Measurements from ENCODE around the gene RTEL1. TPM values are rescaled to one million over a fixed set of nuclear protein-coding genes. Genes with fewer than 3 reads are reported as not detected.
A peak's percentile ranks its signal among the peaks of the same experiment; 100 is the strongest.

The RTEL1 gene
- polyA plus RNA-seq, 1 of the 3 experiments (the other 2 are of a cell fraction) = 9.9 TPM

DNA sequence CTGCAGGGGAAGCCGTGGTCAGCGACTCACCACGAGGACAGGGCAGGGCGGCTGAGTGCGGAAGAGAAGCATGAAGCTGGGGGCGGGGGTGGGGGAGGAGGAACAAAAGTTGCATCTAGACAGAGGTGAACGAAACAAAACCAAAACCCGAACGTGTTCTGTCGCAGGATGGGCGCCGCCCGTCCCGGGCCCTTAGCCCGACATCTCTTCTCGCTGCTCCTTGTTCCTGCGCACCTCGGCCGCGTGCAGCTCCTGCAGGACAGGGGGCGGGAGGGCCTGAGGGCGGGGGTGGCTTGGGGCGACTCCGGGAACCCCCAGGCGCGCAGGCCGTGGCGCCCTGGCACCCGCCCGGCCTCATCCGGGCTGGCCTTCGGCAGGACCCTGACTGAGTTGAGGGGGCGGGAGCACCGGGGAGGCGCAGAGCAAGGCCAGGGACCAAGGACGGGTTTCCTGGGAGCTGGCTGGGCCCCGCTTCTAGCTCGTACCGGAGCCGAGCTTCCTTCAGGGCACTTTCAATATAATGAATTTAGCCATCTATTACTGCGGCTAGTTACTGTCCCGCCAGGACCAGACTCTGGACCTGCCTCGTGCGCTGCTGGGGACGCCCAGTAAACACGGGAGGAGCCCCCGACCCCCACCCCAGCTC is 16.8 kb upstream of the RTEL1 start:
- peaks cover 0 to 13% of the 10 kb centered on the region in 2 experiments; a peak in 1 of 4 replicates for H3K4me1 ChIP-seq (ENCODE audit: control insufficient read depth in 1 of 2, insufficient read depth in 2 of 2, low read depth in 1 of 2, low read length in 1 of 2)
- no peak overlapping the region for H3K9ac ChIP-seq
- H3K9me2 ChIP-seq = no peaks in the 10 kb centered on the region
- H2AFZ ChIP-seq (ENCODE audit: low read depth) = no peak overlapping the region
- ChIA-PET CTCF (interaction anchor here (0.7 to 1.3 kb wide), 6 partner anchors 12 to 333 kb away, joined by 3 to 5 read pairs (median 5); partner anchors contain the start of genes GMEB2 and STMN3), POLR2A (interaction anchor here (0.9 to 2.3 kb wide), 3 partner anchors 11 to 14 kb away, joined by 4 to 12 read pairs (median 4); partner anchors contain the start of genes GMEB2 and STMN3)
- no peak overlapping the region; a peak in 1 of 4 replicates for H3K27ac ChIP-seq (ENCODE audit: low read depth in 2 of 2, low read length in 1 of 2)
- TF ChIP-seq JUND (IDR thresholded peaks at IDR 0.05) = no peak
- TF ChIP-seq RFX5 (IDR thresholded peaks at IDR 0.05; ENCODE audit: low read length) = no peak
- TF ChIP-seq FOSL2 (IDR thresholded peaks at IDR 0.05; ENCODE audit: borderline replicate concordance, low read depth) = no peak
- TF ChIP-seq, protein P1, sequence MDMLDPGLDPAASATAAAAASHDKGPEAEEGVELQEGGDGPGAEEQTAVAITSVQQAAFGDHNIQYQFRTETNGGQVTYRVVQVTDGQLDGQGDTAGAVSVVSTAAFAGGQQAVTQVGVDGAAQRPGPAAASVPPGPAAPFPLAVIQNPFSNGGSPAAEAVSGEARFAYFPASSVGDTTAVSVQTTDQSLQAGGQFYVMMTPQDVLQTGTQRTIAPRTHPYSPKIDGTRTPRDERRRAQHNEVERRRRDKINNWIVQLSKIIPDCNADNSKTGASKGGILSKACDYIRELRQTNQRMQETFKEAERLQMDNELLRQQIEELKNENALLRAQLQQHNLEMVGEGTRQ (IDR thresholded peaks at IDR 0.05; ENCODE audit: borderline replicate concordance, low read depth, low read length) = no peak
- TF ChIP-seq RXRA (IDR thresholded peaks at IDR 0.05; ENCODE audit: borderline replicate concordance, low read depth) = no peak
- no peak for TF ChIP-seq TCF12 (IDR thresholded peaks at IDR 0.05)
- TF ChIP-seq, protein P2, sequence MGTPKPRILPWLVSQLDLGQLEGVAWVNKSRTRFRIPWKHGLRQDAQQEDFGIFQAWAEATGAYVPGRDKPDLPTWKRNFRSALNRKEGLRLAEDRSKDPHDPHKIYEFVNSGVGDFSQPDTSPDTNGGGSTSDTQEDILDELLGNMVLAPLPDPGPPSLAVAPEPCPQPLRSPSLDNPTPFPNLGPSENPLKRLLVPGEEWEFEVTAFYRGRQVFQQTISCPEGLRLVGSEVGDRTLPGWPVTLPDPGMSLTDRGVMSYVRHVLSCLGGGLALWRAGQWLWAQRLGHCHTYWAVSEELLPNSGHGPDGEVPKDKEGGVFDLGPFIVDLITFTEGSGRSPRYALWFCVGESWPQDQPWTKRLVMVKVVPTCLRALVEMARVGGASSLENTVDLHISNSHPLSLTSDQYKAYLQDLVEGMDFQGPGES (IDR thresholded peaks at IDR 0.05; ENCODE audit: low read depth, low read length) = no peak
- H3K36me3 ChIP-seq (replicated peaks in 1 of 2; ENCODE audit: control insufficient read depth in 1 of 2, insufficient read depth in 2 of 2, low read length in 1 of 2) = no peaks in the 10 kb centered on the region
- whole genome bisulfite sequencing (ENCODE audit: low lambda C conversion rate) = 87% methylated on average over 25 of the region's 47 CpGs
- H3K27me3 ChIP-seq (ENCODE audit: insufficient read depth) = no peaks in the 10 kb centered on the region
- H3K79me2 ChIP-seq (ENCODE audit: insufficient read depth) = no peaks in the 10 kb centered on the region
- H3K4me2 ChIP-seq = peak overlapping the region; percentile 60; the same call in 1 of the 2 replicates
- peaks cover 8% of the 10 kb centered on the region; the same call in 1 of the 2 replicates for H4K20me1 ChIP-seq (ENCODE audit: insufficient read depth)
- H3K9me3 ChIP-seq = no peaks in the 10 kb centered on the region
- DNase-seq = no peak
- no peaks in the 10 kb centered on the region for H3F3A ChIP-seq (replicated peaks; ENCODE audit: insufficient read depth)
- H3K4me3 ChIP-seq (ENCODE audit: low read depth in 2 of 2, low read length in 1 of 2) = no peak overlapping the region

DNA sequence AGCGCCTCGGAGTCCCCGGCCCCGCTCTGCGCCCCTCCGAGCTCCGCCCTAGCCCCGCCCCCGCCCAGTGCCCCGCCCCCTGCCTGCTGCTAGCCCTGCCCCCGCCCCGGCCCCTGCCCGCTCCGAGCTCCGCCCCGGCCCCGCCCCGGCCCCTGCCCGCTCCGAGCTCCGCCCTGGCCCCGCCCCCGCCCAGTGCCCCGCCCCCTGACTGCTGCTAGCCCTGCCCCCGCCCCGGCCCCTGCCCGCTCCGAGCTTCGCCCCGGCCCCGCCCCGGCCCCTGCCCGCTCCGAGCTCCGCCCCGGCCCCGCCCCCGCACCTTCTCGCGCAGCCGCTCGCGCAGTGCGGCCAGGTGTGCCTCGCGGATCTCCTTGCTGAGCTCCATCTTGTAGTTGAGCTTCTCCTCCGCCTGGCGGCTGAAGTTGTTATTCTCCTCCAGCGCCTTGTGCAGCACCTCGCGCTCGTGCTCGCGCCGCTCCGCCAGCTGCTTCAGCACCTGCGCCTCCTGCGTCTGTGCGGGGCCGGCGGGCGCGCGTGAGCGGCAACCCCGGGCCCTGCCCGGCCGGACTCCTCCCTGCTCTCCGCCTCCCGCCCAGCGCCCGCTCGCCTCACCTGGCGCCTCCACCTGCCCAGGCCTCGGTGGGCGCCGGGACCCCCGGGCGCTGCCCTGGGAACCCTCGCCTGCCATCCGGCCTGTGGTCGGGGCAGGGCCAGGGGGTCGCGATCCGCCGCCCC is 16.2 kb upstream of the RTEL1 start:
- 29% methylated on average over 7 of the region's 86 CpGs for WGBS (ENCODE audit: low lambda C conversion rate)
- Histone ChIP-seq H3K4me1 (ENCODE audit: control insufficient read depth in 1 of 2, insufficient read depth in 2 of 2, low read depth in 1 of 2, low read length in 1 of 2) (peaks cover 0 to 13% of the 10 kb centered on the region in 2 experiments; a peak in 1 of 4 replicates), H2AFZ (ENCODE audit: low read depth) (no peak overlapping the region), H3K4me3 (ENCODE audit: low read depth in 2 of 2, low read length in 1 of 2) (peak overlapping the region in 1 of 2 experiments; percentile 44; a peak in 2 of 4 replicates), H3K9me3 (no peaks in the 10 kb centered on the region), H3F3A (replicated peaks; ENCODE audit: insufficient read depth) (no peaks in the 10 kb centered on the region), H3K27me3 (ENCODE audit: insufficient read depth) (no peaks in the 10 kb centered on the region), H3K27ac (ENCODE audit: low read depth in 2 of 2, low read length in 1 of 2) (no peak overlapping the region; a peak in 1 of 4 replicates), H3K4me2 (peak overlapping the region; percentile 71; the same call in 1 of the 2 replicates), H3K79me2 (ENCODE audit: insufficient read depth) (0 out of 2 replicates have a peak, but pooled peaks cover 4% of the 10 kb centered on the region), H3K9ac (no peak overlapping the region), H3K9me2 (no peaks in the 10 kb centered on the region), H3K36me3 (replicated peaks in 1 of 2; ENCODE audit: control insufficient read depth in 1 of 2, insufficient read depth in 2 of 2, low read length in 1 of 2) (no peaks in the 10 kb centered on the region), H4K20me1 (ENCODE audit: insufficient read depth) (peaks cover 8% of the 10 kb centered on the region; the same call in 1 of the 2 replicates)
- ChIA-PET CTCF (interaction anchor here (0.7 to 1.3 kb wide), 6 partner anchors 12 to 332 kb away, joined by 3 to 5 read pairs (median 5); partner anchors contain the start of genes GMEB2 and STMN3), POLR2A (interaction anchor here (0.9 to 2.3 kb wide), 3 partner anchors 10 to 15 kb away, joined by 4 to 12 read pairs (median 4); partner anchors contain the start of genes GMEB2 and STMN3)
- DNase-seq = peak; percentile 99
- TF ChIP-seq RAD21 (IDR thresholded peaks at IDR 0.05; ENCODE audit: low read length) (no peak), YY1 (IDR thresholded peaks at IDR 0.05; ENCODE audit: low read depth) (no peak), GATA2 (CRISPR knock-in tag; IDR thresholded peaks at IDR 0.05) (no peak), EZH2phosphoT487 (IDR thresholded peaks at IDR 0.05; ENCODE audit: borderline replicate concordance, low read depth) (no peak), TCF12 (IDR thresholded peaks at IDR 0.05) (no peak), JUND (IDR thresholded peaks at IDR 0.05) (no peak), TEAD4 (IDR thresholded peaks at IDR 0.05; ENCODE audit: borderline replicate concordance, insufficient read depth) (no peak), MEF2A (IDR thresholded peaks at IDR 0.05; ENCODE audit: borderline replicate concordance, low read depth) (no peak), CHD2 (IDR thresholded peaks at IDR 0.05; ENCODE audit: low read length, partially characterized antibody) (no peak), POLR2AphosphoS5 (IDR thresholded peaks at IDR 0.05; ENCODE audit: low read depth, low read length) (no peak), RFX5 (IDR thresholded peaks at IDR 0.05; ENCODE audit: low read length) (no peak)
- TF ChIP-seq, protein P3, sequence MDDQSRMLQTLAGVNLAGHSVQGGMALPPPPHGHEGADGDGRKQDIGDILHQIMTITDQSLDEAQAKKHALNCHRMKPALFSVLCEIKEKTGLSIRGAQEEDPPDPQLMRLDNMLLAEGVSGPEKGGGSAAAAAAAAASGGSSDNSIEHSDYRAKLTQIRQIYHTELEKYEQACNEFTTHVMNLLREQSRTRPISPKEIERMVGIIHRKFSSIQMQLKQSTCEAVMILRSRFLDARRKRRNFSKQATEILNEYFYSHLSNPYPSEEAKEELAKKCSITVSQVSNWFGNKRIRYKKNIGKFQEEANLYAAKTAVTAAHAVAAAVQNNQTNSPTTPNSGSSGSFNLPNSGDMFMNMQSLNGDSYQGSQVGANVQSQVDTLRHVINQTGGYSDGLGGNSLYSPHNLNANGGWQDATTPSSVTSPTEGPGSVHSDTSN (IDR thresholded peaks at IDR 0.05) = no peak
- TF ChIP-seq, protein P4, sequence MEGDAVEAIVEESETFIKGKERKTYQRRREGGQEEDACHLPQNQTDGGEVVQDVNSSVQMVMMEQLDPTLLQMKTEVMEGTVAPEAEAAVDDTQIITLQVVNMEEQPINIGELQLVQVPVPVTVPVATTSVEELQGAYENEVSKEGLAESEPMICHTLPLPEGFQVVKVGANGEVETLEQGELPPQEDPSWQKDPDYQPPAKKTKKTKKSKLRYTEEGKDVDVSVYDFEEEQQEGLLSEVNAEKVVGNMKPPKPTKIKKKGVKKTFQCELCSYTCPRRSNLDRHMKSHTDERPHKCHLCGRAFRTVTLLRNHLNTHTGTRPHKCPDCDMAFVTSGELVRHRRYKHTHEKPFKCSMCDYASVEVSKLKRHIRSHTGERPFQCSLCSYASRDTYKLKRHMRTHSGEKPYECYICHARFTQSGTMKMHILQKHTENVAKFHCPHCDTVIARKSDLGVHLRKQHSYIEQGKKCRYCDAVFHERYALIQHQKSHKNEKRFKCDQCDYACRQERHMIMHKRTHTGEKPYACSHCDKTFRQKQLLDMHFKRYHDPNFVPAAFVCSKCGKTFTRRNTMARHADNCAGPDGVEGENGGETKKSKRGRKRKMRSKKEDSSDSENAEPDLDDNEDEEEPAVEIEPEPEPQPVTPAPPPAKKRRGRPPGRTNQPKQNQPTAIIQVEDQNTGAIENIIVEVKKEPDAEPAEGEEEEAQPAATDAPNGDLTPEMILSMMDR (IDR thresholded peaks at IDR 0.05) = peak; percentile 17

Measured in SK-N-SH (cell line).